GM21529 (cell line): ENCODE measurements around the gene ORMDL1.
"Not testable (repeated sequence)": the region's sequence is repeated elsewhere in the genome, so short reads cannot be mapped to it uniquely, and the experiment has no call there.

Experiments
- ATAC-seq: cut with Tn5 transposase; IDR thresholded peaks from one replicate; pipeline ENCODE4 v1.9.1; 2021; ENCODE audit not compliant: unreplicated experiment

The ORMDL1 gene

DNA sequence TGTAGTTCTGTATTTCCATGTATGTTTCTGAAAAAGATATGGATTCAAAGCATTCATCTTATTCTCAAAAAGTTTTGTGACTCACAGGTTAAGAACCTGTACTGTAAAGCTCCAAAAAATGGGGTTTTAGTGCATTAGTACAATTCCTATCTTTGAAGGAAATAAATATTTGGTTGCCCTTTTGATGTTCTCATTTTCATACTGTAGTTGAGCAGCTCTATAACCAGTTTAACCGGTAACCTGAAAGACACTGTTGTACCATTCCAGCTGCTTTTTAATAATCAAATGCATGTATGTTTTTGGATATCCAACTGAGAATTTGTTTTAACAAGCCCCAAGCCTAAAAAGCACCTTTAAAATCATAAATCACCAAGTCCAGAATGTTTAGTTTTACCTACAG, 11.9 kb downstream of the ORMDL1 start:
- ATAC-seq = no peak

DNA sequence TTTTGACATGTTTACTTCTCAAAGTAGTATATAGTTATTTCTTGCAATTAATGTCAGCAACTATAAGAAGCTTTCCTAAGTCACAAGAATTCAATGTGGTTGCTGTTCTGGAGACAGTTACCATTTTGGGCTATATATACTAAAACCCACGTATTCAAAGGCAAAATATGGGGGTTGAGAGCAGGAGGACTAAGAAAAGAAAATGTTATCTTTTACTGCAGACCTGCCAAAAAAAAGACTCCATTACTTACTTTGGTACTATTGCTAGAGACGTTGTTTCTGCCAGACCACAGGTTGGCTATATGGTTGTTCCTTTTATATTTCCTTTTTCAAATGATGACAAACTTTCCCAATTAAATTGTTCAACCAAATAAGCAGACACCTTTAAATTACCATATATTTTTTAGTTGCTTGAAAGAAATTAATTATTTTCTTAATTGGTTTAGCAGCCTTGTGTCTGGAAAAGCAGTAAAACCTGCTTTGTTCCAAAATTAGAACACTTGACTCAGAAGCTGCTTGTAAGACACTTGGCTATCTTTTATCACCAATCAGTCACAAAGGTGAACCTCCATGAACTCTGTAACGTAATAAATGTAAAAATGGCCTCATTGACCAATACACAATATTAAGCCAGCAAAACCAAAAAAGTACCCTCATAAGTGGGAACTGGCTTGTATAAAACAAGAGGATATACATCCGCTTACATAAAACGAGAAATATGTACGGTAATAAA, 13.4 kb downstream of the ORMDL1 start:
- no peak for ATAC-seq

DNA sequence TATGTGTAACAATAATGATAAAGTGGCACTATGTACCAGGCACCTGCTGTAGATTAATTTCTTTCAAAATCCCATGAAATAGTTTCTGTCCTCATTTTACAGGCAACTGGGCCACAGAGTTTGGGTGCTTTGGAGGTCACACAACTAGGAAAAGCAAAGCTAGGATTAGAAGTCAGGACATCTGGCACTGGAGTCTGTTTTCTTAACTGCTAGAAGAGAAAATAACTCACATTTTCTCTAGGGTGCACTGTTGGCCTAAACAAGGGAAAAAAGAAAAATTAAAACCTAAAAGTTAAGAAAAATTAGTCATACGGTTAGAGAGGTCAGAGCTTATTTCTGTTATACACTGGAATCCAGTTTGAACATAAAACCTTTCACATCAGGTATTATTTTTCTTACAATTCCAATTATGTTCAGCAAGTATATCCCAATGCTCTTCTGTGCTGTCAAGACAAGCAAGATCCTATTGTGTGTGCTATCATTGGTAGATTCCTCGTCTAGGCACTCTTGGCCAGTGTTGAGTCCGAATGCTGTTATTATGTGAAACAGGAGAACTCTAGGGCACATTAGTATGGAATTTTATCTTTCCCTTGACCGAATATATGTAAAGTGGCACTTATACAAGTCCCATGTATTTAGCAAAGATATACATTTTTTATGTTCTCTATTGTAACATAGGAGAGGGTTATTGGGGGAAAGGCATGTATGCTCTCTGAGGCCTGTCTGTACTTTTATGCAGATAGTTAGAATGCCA, 20.1 kb downstream of the ORMDL1 start:
- ATAC-seq = no peak

DNA sequence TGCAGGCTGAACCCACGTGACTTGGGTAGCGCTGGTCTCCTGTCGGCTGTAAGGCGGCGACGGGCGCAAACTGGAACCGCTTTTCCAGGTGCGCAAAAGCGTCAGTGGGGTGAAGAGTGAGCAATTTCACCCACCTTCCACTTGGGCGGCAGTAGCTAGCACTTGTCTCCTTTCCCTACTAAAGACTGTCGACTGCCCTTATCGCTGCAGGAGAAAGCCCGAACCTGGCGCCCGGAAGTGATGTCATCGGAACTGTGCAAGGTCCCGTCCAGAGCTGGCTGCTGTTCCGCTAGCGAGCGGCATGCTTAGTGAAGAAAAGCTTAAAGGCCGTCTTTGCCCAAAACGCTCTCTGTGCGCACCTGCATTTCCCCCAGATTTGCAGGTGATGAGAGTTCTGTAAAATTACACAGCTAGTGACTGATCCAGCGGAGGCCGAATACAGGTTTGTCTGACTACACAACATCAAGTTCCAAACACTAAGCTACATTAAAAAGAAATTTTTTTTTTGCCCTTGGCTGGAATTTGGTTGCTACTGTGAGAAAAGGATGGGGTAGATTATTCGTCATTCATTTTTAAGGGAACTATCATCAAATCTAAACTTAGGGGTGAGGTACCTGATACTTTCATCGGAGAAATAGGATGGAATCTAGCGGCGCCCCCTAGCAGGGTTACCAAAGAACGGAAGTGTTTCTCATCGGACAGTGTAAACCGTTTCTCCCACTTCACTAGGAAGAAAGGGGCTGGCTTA, 21.4 kb downstream of the ORMDL1 start, which contains the start of gene OSGEPL1:
Gene OSGEPL1 (minus strand): TSS at position 242 of the 748 bp plus-strand sequence. CDS start 1,152 bp downstream, outside the sequence.
- ATAC-seq = peak; percentile 96

- no peak for ATAC-seq
These were observed 21.9 kb downstream of the ORMDL1 start for GRCh38 chr2:189762229-189762550.

GRCh38 chr2:189760154-189760553, 24.0 kb downstream of the ORMDL1 start:
- ATAC-seq = not testable (repeated sequence)

GRCh38 chr2:189756311-189756952, 27.7 kb downstream of the ORMDL1 start:
- no peak for ATAC-seq

GRCh38 chr2:189751080-189751658, 33.0 kb downstream of the ORMDL1 start:
- ATAC-seq = peak; percentile 82

DNA sequence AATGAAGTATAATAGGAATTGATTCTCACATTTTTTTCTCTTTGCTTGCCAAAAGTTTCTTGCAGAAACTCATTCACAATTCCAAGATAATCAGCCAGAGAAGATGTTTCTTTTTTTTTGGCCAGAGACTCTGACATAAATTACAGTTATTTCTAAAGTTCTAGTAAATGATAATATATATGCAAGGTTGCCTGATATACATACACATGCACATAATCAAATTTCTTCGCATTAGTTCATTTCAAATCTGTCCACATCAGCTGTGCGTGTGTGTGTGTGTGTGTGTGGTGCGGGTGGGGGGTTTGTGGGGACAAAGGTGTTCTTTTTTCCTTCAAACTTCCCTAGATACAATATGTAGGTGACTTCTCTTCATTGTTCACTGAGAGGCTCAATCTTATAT, 54.7 kb downstream of the ORMDL1 start:
- ATAC-seq = no peak

DNA sequence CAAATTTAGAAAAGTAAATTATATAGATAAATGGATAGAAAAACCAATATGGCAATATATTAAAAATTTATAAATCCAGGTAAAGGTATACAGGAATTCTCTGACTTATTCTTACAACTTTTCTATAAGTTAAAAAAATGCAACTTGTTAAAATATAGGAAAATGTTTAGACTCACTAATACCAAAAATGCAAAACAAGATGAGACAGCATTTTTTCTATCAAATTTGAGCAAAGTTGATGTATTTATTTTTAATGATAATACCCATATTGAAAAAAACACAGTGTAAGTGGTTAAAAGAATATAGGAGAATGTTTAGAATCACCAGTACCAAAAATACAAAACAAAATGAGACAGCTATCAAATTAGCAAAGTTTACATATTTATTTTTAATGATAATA, 57.3 kb downstream of the ORMDL1 start:
- no peak for ATAC-seq

DNA sequence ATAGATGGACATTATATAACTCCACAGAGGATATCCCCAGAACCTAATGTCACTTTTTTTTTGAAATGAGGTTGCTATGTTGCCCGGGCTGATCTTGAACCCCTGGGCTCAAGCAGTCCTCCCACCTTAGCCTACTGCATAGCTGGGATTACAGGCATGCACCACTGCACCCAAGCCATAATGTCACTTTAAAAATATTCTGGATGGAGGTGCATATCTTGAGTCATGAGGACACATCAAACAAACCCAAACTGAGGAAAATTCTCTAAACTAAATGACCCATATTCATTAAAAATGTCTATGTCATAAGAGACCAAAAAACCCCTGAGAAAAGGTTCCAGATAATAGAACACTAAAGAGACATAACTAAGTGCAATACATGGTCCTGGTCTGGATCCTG, 57.9 kb downstream of the ORMDL1 start:
- no peak for ATAC-seq

DNA sequence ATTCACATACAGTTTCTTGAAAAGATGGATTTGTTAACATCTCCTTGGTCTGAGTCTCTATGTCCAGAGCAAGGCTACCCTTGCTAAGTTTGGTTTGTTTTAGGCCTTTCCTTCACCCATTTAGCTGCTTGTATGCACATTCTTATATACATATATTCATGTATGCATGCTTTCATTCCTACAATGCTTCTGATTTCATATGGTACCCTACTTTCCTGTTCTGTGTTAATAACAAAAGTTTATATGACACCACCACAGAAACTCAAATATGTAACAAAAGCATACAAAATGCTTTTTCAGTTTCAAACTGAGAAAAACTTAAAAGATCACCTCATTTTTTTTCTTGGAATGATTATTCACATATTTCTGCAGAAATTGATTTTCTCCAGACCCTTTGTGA, 60.9 kb downstream of the ORMDL1 start:
- no peak for ATAC-seq
